ENCODE data around the gene TMEM187.

Gene TMEM187

DNA sequence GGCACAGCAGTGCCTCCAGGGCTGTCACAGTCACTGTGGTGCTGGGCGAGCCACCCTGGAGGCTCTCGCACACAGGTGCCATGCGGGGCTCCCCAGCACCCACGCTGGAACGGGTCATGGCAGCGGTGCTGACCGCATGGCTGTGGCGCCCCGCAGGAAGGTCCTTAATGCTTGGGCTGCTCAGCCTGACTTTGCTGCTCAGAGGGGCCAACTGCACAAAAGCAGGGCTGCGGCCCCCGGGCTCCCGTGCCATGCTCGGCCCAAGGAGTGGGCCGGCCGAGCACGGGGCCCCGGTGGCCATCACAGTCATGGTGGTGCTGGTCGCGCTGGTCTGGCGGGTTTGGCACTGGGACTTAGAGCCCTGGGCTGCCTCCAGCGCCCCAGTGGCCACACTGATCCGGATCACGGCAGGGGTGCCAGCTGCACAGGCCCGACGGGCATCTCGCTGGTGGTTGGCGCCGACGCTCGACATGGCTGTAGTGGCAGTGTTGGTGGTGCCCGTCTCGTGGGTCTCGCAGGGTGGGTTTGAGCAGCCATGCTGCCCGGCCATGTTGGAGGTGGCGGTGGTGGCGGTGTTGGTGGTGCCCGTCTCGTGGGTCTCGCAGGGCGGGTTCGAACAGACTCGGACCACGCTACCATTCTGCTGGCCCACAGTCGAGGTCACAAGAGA is 17.9 kb upstream of the TMEM187 start:
- no peak for DNase-seq (ENCODE audit: low read depth in 2 of 2)

DNA sequence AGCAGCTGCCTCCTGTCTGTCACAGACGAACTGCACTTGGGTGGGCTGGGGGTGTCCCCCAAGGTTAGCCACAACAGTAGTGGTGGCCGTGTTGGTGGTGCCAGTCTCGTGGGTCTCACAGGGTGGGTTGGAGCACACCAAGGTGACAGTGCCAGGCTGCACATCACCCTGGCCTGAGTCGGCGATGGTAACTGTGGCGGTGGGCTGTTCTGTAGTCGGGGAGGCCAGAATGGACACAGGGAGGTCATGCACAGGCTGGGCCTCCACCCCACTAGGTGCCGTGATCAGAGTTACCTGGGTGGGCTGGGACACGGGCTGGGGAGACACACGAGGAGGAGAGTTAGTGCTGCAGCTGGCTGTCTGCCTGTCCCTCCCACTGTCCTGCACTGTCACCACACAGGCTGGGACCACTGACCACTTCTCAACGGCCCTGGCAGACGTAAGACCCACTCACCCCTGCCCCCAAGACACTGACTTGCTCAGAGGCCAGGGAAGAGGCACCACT is 17.3 kb upstream of the TMEM187 start:
- no peak for DNase-seq (ENCODE audit: low read depth in 2 of 2)

DNA sequence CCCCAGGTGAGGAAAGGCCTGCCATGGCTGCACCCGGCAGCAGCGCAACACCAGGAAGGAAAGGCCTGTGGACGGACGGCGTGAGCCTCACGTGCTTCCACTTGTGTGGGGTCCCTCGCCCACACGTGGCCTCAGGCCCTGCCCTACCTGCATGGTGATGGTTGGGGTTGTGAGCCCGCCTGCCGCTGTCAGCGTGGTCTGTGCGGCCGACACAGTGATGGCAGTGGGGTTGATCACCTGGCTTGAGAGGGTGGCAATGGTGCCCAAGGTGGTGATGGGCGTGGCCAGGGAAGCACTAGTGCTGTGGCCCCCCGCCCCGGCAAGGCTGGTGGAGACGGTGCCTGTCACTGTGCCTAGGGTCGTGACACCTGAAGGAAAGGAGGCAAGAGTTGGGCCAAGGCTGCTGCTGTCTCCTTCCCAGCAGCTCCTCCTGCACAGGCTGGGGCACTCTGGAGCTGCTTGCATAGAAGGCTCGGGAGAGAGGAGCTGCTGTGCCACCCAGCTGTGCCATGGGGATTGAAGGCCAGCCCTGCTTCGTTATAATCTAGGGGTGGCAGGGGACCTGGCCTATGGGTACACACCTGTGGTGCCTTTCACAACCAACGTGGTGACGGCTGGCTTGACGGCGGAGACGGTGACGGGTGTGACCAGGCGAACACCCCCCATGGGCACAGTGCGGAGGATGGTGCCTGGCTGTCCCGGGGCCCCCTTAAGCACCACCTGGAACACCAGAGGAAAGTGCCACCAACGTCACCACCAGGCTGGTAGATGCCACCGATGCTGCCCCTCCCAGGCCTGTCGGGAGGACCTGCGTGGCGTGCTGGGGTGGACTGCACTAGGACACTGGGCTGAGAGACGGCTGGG is 16.3 kb upstream of the TMEM187 start:
- no peak for DNase-seq (ENCODE audit: low read depth in 2 of 2)

DNA sequence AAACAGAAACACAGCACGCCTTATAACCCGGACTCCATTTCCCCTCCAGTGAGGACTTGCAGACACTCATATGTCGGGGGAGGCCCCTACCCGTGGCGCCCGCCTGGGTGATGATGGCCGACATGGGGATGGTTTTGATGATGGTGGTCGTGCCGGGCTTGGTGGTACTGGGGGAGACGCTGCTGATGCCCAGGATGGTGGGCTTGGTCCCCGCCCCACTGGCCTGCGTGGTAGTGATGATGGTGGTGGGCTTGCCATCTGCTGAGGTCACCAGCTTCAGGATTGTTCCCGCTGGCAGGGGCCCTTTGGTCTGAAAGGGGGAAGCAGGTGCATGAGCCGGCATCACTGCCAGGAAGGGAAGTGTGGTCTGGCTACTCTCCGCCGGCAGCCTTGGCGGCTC is 15.3 kb upstream of the TMEM187 start:
- DNase-seq (ENCODE audit: low read depth in 2 of 2), result no peak

DNA sequence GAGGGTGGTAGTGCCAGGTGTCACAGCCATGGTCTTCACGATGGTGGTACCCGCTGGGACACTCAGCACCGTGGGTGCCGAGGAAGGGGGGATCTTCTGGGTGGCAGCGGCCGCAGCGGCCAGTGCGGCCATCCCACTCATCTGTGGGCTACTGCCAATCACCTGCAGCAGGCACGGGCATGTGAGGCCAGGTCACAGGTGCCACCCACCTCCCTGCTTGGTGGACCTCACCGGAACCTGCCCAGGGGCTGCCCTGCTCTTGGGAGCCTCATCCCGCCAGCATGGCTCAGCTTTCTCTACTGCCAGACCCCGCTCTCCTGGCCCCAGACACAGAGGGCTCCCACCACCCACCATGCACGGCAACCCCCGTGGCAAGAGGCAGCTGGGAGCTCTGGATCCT is 13.9 kb upstream of the TMEM187 start:
- no peak for DNase-seq (ENCODE audit: low read depth in 2 of 2)

DNA sequence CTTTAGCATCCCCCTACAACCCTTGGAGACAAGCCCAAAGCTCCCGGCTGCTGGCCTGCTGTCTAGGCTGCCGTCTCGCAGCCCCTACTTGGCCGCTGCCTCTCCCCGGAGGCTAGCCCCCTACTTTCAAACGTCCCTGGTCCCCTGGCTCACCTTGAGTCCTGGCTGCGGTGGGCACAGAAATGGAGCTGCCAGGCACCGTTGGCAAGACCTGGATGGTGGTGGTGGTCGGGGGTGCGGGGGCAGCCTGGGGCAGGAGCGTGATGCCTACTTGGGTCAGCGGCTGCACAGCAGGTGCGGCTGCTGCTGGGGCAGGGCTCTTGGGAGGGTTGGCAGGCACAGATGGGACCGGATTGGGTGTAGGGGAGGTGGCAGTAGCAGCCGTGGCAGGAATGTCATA is 12.9 kb upstream of the TMEM187 start:
- no peak for DNase-seq (ENCODE audit: low read depth in 2 of 2)

DNA sequence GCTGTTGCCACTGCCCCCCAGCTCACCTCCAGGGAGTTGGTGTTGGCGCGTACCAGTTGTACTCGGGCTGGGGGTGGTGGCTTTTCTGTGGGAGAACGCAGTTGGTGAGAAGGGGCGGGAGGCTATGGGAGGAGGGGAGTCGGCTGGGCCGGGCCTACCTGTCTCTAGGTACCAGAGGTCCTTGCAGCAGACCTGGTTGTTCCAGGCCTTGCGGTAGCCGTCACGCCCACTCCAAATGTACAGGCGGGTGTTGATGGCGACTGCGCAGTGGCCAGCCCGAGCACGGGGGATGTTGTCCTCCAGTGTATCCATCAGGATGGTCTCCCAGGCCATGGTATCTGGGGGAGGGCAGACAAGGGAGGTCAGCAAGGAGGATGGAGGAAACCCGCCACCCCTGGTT is 12.5 kb upstream of the TMEM187 start:
- DNase-seq (ENCODE audit: low read depth in 2 of 2), result no peak

DNA sequence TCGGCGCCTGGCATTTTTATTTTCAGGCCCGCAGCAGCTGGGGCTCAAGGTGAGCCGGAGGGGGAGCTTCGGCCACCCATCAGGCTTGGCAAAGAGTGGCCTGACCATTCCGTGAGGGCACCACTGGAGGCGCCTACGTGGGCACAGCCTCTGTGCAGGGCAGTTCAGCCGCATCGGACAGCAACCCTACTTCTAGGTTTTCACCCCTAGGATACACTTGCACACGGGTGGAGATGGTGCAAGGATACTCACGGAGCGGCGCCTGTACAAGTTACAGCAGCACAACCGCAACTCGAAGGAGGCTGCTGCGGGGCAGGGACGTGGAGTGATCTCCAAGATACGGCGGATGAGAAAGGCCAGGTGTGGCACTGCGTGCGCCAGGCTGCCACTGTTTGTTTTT is 11.8 kb upstream of the TMEM187 start:
- no peak for DNase-seq (ENCODE audit: low read depth in 2 of 2)

DNA sequence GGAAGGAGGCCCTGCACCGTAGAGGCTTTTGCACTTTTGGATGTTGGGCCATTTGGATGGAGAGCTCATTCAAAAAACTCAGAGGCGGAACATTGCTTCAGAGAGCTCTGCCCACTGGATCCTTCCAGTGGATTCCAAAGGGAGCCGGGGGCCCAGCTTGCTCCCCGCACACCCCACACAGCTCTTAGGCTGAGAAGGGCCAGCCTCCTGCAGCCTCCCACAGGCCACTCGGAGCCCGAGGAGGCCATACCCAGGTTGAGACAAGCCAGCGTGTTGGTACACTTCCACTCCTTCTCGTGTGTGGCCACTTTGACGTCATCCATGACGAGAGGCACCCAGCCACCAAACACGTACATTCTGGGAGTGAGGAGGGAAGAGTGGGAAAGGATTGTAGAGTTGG is 11.3 kb upstream of the TMEM187 start:
- DNase-seq (ENCODE audit: low read depth in 2 of 2), result no peak

DNA sequence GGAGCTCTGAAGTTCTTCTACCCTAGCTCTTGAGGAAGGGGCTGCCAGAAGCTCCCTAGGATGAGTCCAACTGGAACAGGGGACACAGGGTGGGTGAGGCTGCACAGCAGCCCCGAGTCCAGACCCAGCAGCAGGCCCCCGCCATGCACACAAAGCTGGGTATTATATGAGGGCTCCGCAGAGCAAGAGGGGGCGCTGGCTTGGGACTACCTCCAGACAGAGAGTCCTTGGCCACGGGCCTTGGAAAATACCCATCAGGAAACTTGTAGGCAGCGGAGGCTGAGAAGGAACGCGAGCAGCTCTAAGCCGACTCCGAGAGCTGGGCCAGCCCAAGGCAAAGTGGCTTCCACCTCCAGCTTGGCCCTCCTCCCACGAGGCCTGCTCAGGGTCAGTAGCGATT is 9.0 kb upstream of the TMEM187 start:
- no peak for DNase-seq (ENCODE audit: low read depth in 2 of 2)

DNA sequence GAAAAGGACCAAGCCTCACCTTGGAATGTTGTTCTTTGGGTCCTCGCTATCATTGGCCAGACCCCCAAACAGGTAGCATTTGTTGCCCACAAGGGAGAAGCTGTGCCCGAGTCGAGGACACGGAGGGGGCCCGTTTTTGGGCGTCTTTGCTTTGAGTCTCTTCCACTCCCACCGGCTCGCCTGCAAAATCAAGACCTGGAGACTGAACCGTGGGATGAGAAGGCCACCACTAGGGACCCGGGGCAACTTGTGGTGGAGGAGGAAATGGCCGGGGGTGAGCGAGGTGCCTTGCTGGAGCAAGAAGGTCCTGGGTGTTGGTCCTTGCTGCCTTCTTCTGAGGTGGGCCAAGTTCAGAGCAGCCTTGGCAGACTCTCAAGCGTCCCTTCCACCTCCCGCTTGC is 8.4 kb upstream of the TMEM187 start:
- DNase-seq (ENCODE audit: low read depth in 2 of 2), result no peak

DNA sequence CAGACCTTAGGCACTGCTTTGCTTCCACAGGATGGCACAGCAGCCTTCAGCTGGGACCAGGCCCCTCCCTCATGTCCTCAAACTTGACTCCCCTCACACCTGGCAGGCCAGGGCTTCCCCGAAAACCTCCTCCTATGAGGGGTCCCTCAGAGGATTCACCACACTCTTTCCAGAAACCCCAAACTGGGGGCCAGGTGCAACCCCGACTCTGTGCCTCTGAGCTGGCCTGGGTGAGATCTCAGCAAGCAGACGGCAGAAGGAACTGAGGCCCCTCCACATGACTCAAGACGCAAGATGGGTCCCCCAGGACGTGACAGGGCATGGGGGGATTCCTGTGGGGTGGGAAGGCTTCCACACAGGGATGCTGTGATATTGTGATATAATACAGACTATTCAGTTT is 7.1 kb upstream of the TMEM187 start:
- no peak for DNase-seq (ENCODE audit: low read depth in 2 of 2)

DNA sequence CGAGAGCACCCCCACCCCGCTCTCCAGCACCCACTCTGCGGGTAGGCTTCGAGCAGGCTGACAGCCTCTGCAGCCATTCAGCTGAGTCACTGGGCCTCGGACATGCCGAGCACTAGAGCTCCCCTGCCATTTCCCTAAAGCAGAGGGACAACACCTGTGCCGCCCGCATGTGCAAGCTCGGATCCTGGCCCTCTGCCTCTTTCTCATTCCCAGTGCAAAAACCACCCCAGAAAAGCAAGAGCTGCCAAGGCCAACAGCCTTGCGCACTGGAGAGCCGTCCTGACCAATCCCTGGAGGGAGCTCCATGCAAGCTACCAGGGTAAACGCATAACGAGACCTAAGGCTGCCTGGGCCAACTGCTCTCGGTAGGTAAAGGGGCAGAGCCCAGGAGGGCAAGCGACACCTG is 6.3 kb upstream of the TMEM187 start:
- DNase-seq (ENCODE audit: low read depth in 2 of 2), result no peak

DNA sequence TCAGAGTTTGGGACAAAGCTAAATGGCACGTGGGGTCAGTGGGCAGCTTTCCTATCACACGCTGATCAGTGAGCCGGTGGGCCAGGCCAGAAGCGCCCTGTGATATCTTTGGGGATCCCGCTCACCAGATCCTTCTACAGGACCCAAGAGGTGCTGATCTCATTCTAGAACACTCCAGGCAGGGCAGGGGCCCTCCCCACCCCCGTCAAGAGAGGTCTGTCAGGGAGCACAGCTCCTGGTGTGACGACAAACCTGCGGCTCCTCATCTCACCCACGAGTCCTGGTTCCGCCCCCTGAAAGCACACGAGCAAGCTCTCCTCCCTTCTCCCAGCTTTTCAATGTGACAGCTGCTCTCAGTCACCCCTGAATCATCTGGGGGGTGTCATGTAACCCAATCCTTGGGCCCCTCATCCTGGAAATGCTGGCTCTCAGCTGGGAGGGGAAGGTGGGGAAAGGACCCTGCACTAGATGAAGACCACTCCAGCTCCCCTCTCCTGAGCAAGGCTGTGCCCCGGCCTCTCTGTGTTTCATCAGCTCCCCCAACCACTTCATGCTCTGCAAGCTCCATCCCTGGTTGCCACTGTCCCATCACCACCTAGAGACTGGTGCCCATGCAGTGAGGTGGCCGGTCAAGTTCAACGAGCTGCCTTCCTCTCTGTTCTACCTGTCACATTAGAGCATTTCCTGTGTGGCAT is 5.6 kb upstream of the TMEM187 start:
- no peak for DNase-seq (ENCODE audit: low read depth in 2 of 2)

DNA sequence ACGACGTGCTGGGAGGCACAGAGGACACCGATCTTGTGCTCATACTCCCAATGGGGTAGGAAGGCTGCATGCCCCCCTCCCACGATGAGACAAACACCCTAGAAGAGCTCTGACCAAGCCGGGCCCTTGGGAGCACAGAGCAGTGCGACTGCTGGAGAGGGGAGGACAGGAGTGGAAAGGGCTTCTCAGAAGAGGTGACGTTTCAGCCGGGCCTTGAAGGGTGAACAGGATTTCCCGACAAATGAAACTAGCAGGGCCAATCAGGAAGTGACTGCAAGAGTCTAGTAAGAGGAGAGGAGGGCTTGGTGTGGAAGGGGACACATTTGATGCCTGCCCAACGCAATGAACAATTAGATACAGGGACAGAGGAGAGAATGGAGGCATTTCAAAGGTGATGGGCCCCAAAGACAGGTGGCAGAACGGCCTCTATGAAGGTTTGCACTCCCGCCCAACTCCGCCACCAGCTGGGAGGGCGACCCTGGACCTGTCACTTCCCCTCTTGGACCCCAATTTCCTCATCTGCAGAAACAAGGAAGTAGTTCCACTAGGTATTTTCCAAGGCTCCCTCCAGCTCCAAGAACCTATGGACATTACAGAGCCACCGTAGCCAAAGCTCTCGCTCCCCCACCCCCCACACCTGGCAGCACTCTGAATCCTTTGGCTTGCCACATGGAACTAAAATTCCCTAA is 4.9 kb upstream of the TMEM187 start:
- no peak for DNase-seq (ENCODE audit: low read depth in 2 of 2)

DNA sequence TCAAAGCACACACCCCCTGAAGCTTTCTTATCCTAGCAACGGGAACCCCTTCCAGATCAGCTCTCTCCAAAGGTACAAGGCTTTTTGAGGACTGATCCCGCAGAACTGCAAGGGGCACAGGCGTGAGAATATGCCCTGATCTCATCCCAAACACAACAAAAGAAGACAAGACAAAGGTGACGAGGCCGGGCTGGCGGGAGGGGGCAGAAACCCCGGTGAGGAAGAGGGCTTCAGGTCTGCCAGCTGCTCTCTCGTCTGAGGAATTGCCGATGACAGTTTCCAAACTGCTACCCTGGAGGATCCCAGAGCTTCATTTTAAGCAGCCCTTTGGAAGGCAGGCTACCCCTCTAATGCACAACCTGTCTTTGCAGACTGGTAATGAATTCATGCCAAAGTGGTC is 4.3 kb upstream of the TMEM187 start:
- no peak for DNase-seq (ENCODE audit: low read depth in 2 of 2)

DNA sequence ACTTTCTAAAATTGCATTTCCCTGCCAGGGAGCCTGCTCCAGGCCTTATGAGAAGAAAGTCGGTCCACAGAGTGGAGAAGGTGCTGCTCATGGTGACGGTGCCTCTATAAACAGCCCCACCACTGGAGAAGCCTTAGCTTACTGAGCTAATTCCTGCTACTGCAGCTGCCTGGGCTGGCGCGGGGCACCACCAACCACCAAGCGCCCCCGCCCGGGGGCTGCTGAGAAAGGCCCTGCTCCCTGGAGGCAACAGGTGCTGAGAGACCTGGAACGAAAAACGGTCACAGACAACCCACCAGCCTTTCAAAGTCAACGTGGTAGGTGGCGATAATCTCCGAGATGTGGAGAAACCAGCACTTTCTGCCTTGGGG is 3.8 kb upstream of the TMEM187 start:
- no peak for DNase-seq (ENCODE audit: low read depth in 2 of 2)

DNA sequence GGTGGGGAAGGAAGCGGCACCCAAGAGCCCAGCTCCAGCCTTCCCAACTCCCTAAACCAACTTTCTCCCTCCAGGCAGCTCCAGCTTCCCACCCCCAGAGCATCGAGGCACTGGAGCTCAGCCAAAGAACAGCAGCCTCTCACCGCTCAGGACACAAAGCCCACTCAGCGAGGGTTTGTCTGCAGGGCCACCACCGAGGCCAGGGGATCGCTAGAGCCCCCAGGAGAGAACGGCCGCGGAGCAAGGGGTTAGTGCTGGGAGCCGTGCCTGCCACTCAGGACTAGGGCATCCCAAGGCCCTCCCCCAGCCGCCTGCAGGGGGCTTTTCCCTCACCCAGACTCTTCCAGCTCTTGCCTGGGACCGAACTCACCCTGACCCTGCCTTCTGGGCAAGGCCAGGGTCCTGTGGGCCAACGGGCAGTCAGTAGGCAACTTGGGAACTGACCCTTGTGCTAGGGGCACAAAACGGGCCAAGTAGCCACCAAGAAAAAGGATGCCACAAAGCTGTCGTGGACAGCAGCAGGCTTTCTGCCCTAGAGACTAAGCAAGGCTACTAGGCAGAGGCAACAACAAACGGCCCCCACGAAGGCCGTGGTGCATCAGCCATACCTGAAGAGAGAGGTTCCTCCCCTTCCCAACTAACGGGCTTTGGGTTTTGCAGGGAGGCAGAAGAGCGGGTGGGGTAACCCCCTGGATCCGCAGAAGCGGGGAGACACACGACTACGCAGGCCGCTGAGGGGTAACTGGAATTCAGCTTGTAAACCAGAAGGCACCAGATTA is 3.2 kb upstream of the TMEM187 start:
- DNase-seq (ENCODE audit: low read depth in 2 of 2), result no peak

DNA sequence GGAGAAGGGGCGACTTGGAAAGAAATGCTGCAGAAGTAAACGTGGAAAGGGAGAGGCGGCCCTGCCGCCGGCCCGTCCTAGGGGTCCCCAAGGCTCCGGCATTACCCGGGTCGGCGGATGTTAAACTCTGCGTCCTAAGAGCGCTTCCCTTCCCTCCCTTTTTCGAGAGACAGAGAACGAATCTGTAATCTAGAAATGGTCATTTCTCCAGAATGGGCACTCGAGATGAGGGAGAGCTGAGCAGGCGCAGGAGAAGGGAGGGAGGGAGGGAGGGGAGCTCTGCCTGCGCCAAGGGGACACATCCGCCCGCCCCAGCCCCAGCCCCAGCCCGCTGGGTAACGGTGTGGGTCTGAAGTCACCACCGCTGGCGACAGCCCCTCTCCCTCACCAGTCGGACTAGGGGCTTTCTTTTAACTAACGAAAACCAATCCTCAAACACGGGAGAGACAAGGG is 2.6 kb upstream of the TMEM187 start:
- no peak for DNase-seq (ENCODE audit: low read depth in 2 of 2)

DNA sequence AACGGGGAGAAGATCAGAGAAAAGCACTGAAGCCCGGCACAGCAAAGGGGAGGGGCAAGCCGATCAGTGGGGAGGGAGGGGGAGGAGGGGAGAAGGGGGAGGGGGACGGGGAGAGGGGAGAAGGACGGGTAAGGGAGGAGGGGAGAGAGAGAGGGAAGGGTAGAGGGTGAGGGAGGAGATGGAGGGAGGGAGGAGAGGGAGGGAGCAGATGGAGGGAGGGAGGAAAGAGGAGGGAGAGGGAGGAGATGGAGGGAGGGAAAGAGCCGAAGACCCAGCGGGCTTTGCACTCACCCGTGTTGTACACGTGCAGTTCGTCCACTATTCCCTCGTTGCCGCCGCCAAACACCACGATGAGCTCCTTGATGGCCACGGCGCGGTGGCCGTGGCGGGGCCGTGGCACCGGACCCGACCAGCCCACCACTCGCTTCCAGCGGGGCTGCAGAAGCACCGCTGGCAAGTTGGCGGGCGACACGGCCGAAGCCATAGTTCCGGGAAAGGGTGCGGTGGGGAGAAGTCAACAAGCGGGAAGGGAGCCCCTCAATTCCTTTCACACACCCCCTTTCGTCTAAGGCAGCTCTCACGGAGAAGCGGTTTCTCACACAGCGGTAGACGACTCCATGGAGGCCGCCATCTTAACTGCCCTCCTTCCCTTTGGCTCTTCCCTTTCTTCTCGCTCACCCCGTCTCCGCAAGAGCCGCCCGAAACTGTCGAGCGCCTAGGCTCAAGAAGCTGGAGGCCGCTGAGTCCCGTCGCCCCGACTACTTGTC is 2.0 kb upstream of the TMEM187 start:
- DNase-seq (ENCODE audit: low read depth in 2 of 2), result no peak

DNA sequence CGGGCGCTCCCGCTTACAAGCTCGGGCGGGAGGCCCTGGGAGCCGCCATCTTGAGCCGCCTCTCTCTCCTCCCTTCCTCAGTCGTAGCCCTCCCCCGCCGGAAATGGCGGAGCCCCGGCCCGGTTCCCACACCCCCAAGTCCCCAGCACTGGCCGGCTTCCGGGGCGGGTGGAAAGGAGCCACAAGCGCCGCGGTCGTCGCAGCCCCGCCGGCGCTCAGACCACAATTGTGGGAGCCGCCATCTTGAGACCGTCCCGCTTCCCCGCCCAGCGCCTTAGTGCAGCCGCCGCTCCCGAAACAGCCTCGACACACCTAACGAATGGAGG is 1.5 kb upstream of the TMEM187 start:
- peak; percentile 60 to 62 for DNase-seq (ENCODE audit: low read depth in 2 of 2)
